Measurements from ENCODE around the gene CREB3L2. TPM values are rescaled to one million over a fixed set of nuclear protein-coding genes. Genes with fewer than 3 reads are reported as not detected.
A peak's percentile ranks its signal among the peaks of the same experiment; 100 is the strongest.

CREB3L2 gene, protein sequence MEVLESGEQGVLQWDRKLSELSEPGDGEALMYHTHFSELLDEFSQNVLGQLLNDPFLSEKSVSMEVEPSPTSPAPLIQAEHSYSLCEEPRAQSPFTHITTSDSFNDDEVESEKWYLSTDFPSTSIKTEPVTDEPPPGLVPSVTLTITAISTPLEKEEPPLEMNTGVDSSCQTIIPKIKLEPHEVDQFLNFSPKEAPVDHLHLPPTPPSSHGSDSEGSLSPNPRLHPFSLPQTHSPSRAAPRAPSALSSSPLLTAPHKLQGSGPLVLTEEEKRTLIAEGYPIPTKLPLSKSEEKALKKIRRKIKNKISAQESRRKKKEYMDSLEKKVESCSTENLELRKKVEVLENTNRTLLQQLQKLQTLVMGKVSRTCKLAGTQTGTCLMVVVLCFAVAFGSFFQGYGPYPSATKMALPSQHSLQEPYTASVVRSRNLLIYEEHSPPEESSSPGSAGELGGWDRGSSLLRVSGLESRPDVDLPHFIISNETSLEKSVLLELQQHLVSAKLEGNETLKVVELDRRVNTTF
- 134 and 136 TPM in 2 replicates for polyA plus RNA-seq (2013)

GRCh38 chr7:138001529-138002095 is at the start of gene CREB3L2:
Gene CREB3L2 (minus strand): TSS chr7:138002086. CDS start chr7:138001705, 381 bp downstream.
- peak within 1 kb of the TSS; percentile 94 for H2AK5ac ChIP-seq (ENCODE audit: low read length)
- peak within 1 kb of the TSS; percentile 98 for H2BK12ac ChIP-seq (ENCODE audit: low read length)
- H2BK120ac ChIP-seq (ENCODE audit: insufficient read depth, low read length, poor library complexity): peak within 1 kb of the TSS; percentile 94
- peak; percentile 71 to 72 for DNase-seq
- peaks cover 7 to 8% of the 10 kb centered on the region in 2 experiments for H3K4me1 ChIP-seq (ENCODE audit: control insufficient read depth in 1 of 2, insufficient read depth in 2 of 2, low read length in 2 of 2)
- peak within 1 kb of the TSS; percentile 79 for H3K27ac ChIP-seq (ENCODE audit: low read depth, low read length)
- H4K91ac ChIP-seq (ENCODE audit: low read depth, low read length): peak within 1 kb of the TSS; percentile 83
- H2AFZ ChIP-seq (ENCODE audit: insufficient read depth, low read length, poor library complexity): peak within 1 kb of the TSS; percentile 85
- H3K9me3 ChIP-seq (ENCODE audit: insufficient read depth, low read depth, low read length): no peaks in the 10 kb centered on the region
- H3K23ac ChIP-seq (ENCODE audit: low read length): no peak within 1 kb of the TSS
- H3K9ac ChIP-seq (ENCODE audit: low read length): peak within 1 kb of the TSS; percentile 92
- H4K8ac ChIP-seq (ENCODE audit: low read depth, low read length): peak within 1 kb of the TSS; percentile 83
- peak within 1 kb of the TSS; percentile 87 for H2BK5ac ChIP-seq (ENCODE audit: low read depth, low read length, poor library complexity)
- H3K79me1 ChIP-seq (ENCODE audit: low read length): peaks cover 17% of the 10 kb centered on the region
- peaks cover 2% of the 10 kb centered on the region in 2 experiments for H3K36me3 ChIP-seq (ENCODE audit: control insufficient read depth in 1 of 2, insufficient read depth in 2 of 2, low read length in 2 of 2)
- H4K12ac ChIP-seq (ENCODE audit: low read depth, low read length): peak within 1 kb of the TSS; percentile 84
- no peaks in the 10 kb centered on the region for H3K27me3 ChIP-seq (ENCODE audit: insufficient read depth, low read length)
- H3K4me3 ChIP-seq (ENCODE audit: low read depth, low read length): peak within 1 kb of the TSS; percentile 94
- H3K4ac ChIP-seq (ENCODE audit: low read depth, low read length): peak within 1 kb of the TSS; percentile 96
- H3K14ac ChIP-seq (ENCODE audit: low read length): peak within 1 kb of the TSS; percentile 78
- peak within 1 kb of the TSS; percentile 74 for H3K4me2 ChIP-seq (ENCODE audit: low read length)
- H3K18ac ChIP-seq (ENCODE audit: low read length): peak within 1 kb of the TSS; percentile 83
- WGBS (ENCODE audit: extremely low coverage, insufficient coverage, insufficient read length): no CpG with 5 or more reads among the region's 47 CpGs
- H3K79me2 ChIP-seq (ENCODE audit: control insufficient read depth, insufficient read depth, low read length, poor library complexity): peaks cover 23% of the 10 kb centered on the region

DNA sequence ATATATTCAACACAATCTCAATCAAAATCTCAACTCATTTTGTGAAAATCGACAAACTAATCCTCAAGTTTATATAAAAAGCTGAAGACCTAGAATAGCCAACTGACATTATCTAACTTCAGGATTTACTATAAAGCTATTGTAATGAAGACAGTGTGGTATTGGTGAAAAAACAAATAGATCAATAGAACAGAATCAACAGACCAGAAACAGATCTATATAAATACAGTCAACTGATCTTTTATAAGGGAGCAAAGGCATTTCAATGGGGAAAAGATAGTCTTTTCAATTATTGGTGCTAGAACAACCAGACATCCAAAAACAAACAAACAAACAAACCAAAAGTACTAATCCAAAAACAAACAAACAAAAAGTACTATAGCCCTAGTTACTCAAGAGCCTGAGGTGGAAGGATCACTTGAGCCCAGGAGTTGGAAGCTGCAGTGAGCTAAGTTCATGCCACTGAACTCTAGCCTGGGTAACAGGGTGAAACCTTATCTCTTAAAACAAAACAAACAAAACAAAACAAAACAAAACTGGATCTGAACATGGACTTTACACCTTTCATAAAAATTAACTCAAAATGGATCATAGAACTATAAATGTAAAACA is 47.7 kb upstream of the CREB3L2 start:
- Histone ChIP-seq H3K4me1 (ENCODE audit: control insufficient read depth in 1 of 2, insufficient read depth in 2 of 2, low read length in 2 of 2) (no peaks in the 10 kb centered on the region), H4K8ac (ENCODE audit: low read depth, low read length) (no peak overlapping the region), H3K14ac (ENCODE audit: low read length) (no peak overlapping the region), H3K4me3 (ENCODE audit: low read depth, low read length) (no peak overlapping the region), H2BK120ac (ENCODE audit: insufficient read depth, low read length, poor library complexity) (no peak overlapping the region), H2BK5ac (ENCODE audit: low read depth, low read length, poor library complexity) (no peak overlapping the region), H2AK5ac (ENCODE audit: low read length) (no peak overlapping the region), H3K79me2 (ENCODE audit: control insufficient read depth, insufficient read depth, low read length, poor library complexity) (no peaks in the 10 kb centered on the region), H3K9ac (ENCODE audit: low read length) (no peak overlapping the region), H2BK12ac (ENCODE audit: low read length) (no peak overlapping the region), H3K23ac (ENCODE audit: low read length) (no peak overlapping the region), H4K12ac (ENCODE audit: low read depth, low read length) (no peak overlapping the region), H3K18ac (ENCODE audit: low read length) (no peak overlapping the region), H2AFZ (ENCODE audit: insufficient read depth, low read length, poor library complexity) (no peak overlapping the region), H3K27me3 (ENCODE audit: insufficient read depth, low read length) (no peaks in the 10 kb centered on the region), H3K9me3 (ENCODE audit: insufficient read depth, low read depth, low read length) (peaks cover 3% of the 10 kb centered on the region), H3K4me2 (ENCODE audit: low read length) (no peak overlapping the region), H3K27ac (ENCODE audit: low read depth, low read length) (no peak overlapping the region), H3K36me3 (ENCODE audit: control insufficient read depth in 1 of 2, insufficient read depth in 2 of 2, low read length in 2 of 2) (no peaks in the 10 kb centered on the region), H3K79me1 (ENCODE audit: low read length) (no peaks in the 10 kb centered on the region), H3K4ac (ENCODE audit: low read depth, low read length) (no peak overlapping the region), H4K91ac (ENCODE audit: low read depth, low read length) (no peak overlapping the region)
- WGBS (ENCODE audit: extremely low coverage, insufficient coverage, insufficient read length): no CpG with 5 or more reads among the region's 1 CpG
- DNase-seq: no peak

- no peak overlapping the region for H3K4me3 ChIP-seq (ENCODE audit: low read depth, low read length)
- H4K8ac ChIP-seq (ENCODE audit: low read depth, low read length): no peak overlapping the region
- no peak overlapping the region for H4K12ac ChIP-seq (ENCODE audit: low read depth, low read length)
- H3K9me3 ChIP-seq (ENCODE audit: insufficient read depth, low read depth, low read length): peaks cover 3% of the 10 kb centered on the region
- H2BK120ac ChIP-seq (ENCODE audit: insufficient read depth, low read length, poor library complexity): no peak overlapping the region
- no peak for DNase-seq
- no peak overlapping the region for H3K9ac ChIP-seq (ENCODE audit: low read length)
- WGBS (ENCODE audit: extremely low coverage, insufficient coverage, insufficient read length): no CpG with 5 or more reads among the region's 3 CpGs
- no peaks in the 10 kb centered on the region for H3K4me1 ChIP-seq (ENCODE audit: control insufficient read depth in 1 of 2, insufficient read depth in 2 of 2, low read length in 2 of 2)
- no peak overlapping the region for H3K4me2 ChIP-seq (ENCODE audit: low read length)
- no peak overlapping the region for H3K4ac ChIP-seq (ENCODE audit: low read depth, low read length)
- no peak overlapping the region for H4K91ac ChIP-seq (ENCODE audit: low read depth, low read length)
- no peaks in the 10 kb centered on the region for H3K79me2 ChIP-seq (ENCODE audit: control insufficient read depth, insufficient read depth, low read length, poor library complexity)
- H3K23ac ChIP-seq (ENCODE audit: low read length): no peak overlapping the region
- no peak overlapping the region for H3K27ac ChIP-seq (ENCODE audit: low read depth, low read length)
- H3K27me3 ChIP-seq (ENCODE audit: insufficient read depth, low read length): no peaks in the 10 kb centered on the region
- H2AFZ ChIP-seq (ENCODE audit: insufficient read depth, low read length, poor library complexity): no peak overlapping the region
- H3K36me3 ChIP-seq (ENCODE audit: control insufficient read depth in 1 of 2, insufficient read depth in 2 of 2, low read length in 2 of 2): no peaks in the 10 kb centered on the region
- no peak overlapping the region for H2BK5ac ChIP-seq (ENCODE audit: low read depth, low read length, poor library complexity)
- no peak overlapping the region for H2AK5ac ChIP-seq (ENCODE audit: low read length)
- H3K79me1 ChIP-seq (ENCODE audit: low read length): no peaks in the 10 kb centered on the region
- no peak overlapping the region for H3K18ac ChIP-seq (ENCODE audit: low read length)
- no peak overlapping the region for H2BK12ac ChIP-seq (ENCODE audit: low read length)
- no peak overlapping the region for H3K14ac ChIP-seq (ENCODE audit: low read length)
Measured at GRCh38 chr7:138047907-138048306, 46.0 kb upstream of the CREB3L2 start.

GRCh38 chr7:138044897-138045296 is 43.0 kb upstream of the CREB3L2 start:
- Histone ChIP-seq H4K91ac (ENCODE audit: low read depth, low read length) (no peak overlapping the region), H2BK12ac (ENCODE audit: low read length) (no peak overlapping the region), H3K9ac (ENCODE audit: low read length) (no peak overlapping the region), H3K27me3 (ENCODE audit: insufficient read depth, low read length) (no peaks in the 10 kb centered on the region), H3K79me2 (ENCODE audit: control insufficient read depth, insufficient read depth, low read length, poor library complexity) (no peaks in the 10 kb centered on the region), H4K8ac (ENCODE audit: low read depth, low read length) (no peak overlapping the region), H3K27ac (ENCODE audit: low read depth, low read length) (no peak overlapping the region), H3K9me3 (ENCODE audit: insufficient read depth, low read depth, low read length) (peaks cover 3% of the 10 kb centered on the region), H3K36me3 (ENCODE audit: control insufficient read depth in 1 of 2, insufficient read depth in 2 of 2, low read length in 2 of 2) (no peaks in the 10 kb centered on the region), H3K18ac (ENCODE audit: low read length) (no peak overlapping the region), H4K12ac (ENCODE audit: low read depth, low read length) (no peak overlapping the region), H3K79me1 (ENCODE audit: low read length) (no peaks in the 10 kb centered on the region), H3K4me3 (ENCODE audit: low read depth, low read length) (no peak overlapping the region), H3K23ac (ENCODE audit: low read length) (no peak overlapping the region), H2AK5ac (ENCODE audit: low read length) (no peak overlapping the region), H2BK120ac (ENCODE audit: insufficient read depth, low read length, poor library complexity) (no peak overlapping the region), H2BK5ac (ENCODE audit: low read depth, low read length, poor library complexity) (no peak overlapping the region), H3K14ac (ENCODE audit: low read length) (no peak overlapping the region), H3K4me2 (ENCODE audit: low read length) (no peak overlapping the region), H3K4me1 (ENCODE audit: control insufficient read depth in 1 of 2, insufficient read depth in 2 of 2, low read length in 2 of 2) (no peaks in the 10 kb centered on the region), H3K4ac (ENCODE audit: low read depth, low read length) (no peak overlapping the region), H2AFZ (ENCODE audit: insufficient read depth, low read length, poor library complexity) (no peak overlapping the region)
- WGBS (ENCODE audit: extremely low coverage, insufficient coverage, insufficient read length): no CpG with 5 or more reads among the region's 2 CpGs
- DNase-seq: no peak
